ENCODE results near the gene XYLT2.
A peak's percentile ranks its signal among the peaks of the same experiment; 100 is the strongest.

The XYLT2 gene

GRCh38 chr17:50364061-50364458 lies 18.1 kb downstream of the XYLT2 start:
- no peak overlapping the region for H3K4me3 ChIP-seq (replicated peaks; ENCODE audit: low read depth, low read length)
- TF ChIP-seq CTCF (IDR thresholded peaks at IDR 0.05; ENCODE audit: low read depth, low read length, missing control alignments), result no peak
- DNase-seq (ENCODE audit: extremely low read depth, low read depth), result no peak

- TF ChIP-seq CTCF (IDR thresholded peaks at IDR 0.05; ENCODE audit: low read depth, low read length, missing control alignments), result peak; percentile 16
- H3K4me3 ChIP-seq (replicated peaks; ENCODE audit: low read depth, low read length), result no peak overlapping the region
- DNase-seq (ENCODE audit: extremely low read depth, low read depth), result no peak
Measured at GRCh38 chr17:50364715-50365114, 18.8 kb downstream of the XYLT2 start.

- TF ChIP-seq CTCF (IDR thresholded peaks at IDR 0.05; ENCODE audit: low read depth, low read length, missing control alignments), result no peak
- DNase-seq (ENCODE audit: extremely low read depth, low read depth), result no peak
Measured at GRCh38 chr17:50365165-50365564, 19.2 kb downstream of the XYLT2 start.

GRCh38 chr17:50365649-50366393 lies 19.9 kb downstream of the XYLT2 start:
- H3K4me3 ChIP-seq (replicated peaks; ENCODE audit: low read depth, low read length), result no peak overlapping the region
- no peak for DNase-seq (ENCODE audit: extremely low read depth, low read depth)
- TF ChIP-seq CTCF (IDR thresholded peaks at IDR 0.05; ENCODE audit: low read depth, low read length, missing control alignments), result no peak

More at GRCh38 chr17:50365165-50365564, 19.2 kb downstream of the XYLT2 start:
- no peak overlapping the region for H3K4me3 ChIP-seq (replicated peaks; ENCODE audit: low read depth, low read length)

- no peak for DNase-seq (ENCODE audit: extremely low read depth, low read depth)
- H3K4me3 ChIP-seq (replicated peaks; ENCODE audit: low read depth, low read length), result no peak overlapping the region
- no peak for TF ChIP-seq CTCF (IDR thresholded peaks at IDR 0.05; ENCODE audit: low read depth, low read length, missing control alignments)
Measured at GRCh38 chr17:50367401-50367800, 21.5 kb downstream of the XYLT2 start.

GRCh38 chr17:50370052-50370451 lies 24.1 kb downstream of the XYLT2 start:
- DNase-seq (ENCODE audit: extremely low read depth, low read depth), result no peak
- H3K4me3 ChIP-seq (replicated peaks; ENCODE audit: low read depth, low read length), result no peak overlapping the region
- no peak for TF ChIP-seq CTCF (IDR thresholded peaks at IDR 0.05; ENCODE audit: low read depth, low read length, missing control alignments)

- TF ChIP-seq CTCF (IDR thresholded peaks at IDR 0.05; ENCODE audit: low read depth, low read length, missing control alignments), result no peak
- peak overlapping the region; percentile 73 for H3K4me3 ChIP-seq (replicated peaks; ENCODE audit: low read depth, low read length)
- no peak for DNase-seq (ENCODE audit: extremely low read depth, low read depth)
Measured at GRCh38 chr17:50371526-50371925, 25.6 kb downstream of the XYLT2 start.

All from HFF-Myc (cell line).